LNCaP clone FGC (cell line): ENCODE measurements around the gene STK35.

Experiments used
- DNase-seq: peaks from one replicate; pipeline ENCODE4 v3.0.0-alpha.2; 2011; ENCODE audit warnings: low read depth
- H3K4me3 ChIP-seq: 2 replicates; pipeline ENCODE4 v1.5.1; 2011; ENCODE audit warnings: mild to moderate bottlenecking, low read depth, low read length, control low read depth
- TF ChIP-seq, protein P1 (sequence below): IDR thresholded peaks from 2 replicates; pipeline ENCODE4 v1.5.1; 2012; ENCODE audit warnings: mild to moderate bottlenecking; ENCODE audit not compliant: control insufficient read depth, insufficient read depth; ENCODE audit errors: extremely low read depth

STK35 gene

DNA sequence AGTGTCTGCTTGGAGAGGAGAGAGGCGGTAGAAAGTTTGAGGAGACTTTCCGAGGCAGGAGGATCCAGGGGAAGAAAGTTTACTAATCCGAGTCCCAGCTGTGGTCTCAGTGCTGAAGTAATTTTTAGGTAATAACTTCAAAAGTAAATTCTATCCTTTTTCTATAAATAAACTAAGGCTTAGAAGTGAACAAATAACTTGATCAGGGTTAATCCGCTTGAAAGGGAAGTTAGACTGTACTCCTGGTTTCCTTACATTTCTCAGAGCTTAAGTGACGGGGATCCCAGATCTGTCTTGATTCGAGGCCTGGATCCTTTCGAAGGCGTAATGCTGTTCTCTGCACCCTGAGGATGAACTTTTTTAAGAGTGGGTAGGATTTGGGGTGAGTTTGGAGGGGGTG, 2.6 kb downstream of the STK35 start:
- no peak for DNase-seq
- TF ChIP-seq, protein P1, sequence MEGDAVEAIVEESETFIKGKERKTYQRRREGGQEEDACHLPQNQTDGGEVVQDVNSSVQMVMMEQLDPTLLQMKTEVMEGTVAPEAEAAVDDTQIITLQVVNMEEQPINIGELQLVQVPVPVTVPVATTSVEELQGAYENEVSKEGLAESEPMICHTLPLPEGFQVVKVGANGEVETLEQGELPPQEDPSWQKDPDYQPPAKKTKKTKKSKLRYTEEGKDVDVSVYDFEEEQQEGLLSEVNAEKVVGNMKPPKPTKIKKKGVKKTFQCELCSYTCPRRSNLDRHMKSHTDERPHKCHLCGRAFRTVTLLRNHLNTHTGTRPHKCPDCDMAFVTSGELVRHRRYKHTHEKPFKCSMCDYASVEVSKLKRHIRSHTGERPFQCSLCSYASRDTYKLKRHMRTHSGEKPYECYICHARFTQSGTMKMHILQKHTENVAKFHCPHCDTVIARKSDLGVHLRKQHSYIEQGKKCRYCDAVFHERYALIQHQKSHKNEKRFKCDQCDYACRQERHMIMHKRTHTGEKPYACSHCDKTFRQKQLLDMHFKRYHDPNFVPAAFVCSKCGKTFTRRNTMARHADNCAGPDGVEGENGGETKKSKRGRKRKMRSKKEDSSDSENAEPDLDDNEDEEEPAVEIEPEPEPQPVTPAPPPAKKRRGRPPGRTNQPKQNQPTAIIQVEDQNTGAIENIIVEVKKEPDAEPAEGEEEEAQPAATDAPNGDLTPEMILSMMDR, result no peak
- peak overlapping the region; percentile 90 for H3K4me3 ChIP-seq

DNA sequence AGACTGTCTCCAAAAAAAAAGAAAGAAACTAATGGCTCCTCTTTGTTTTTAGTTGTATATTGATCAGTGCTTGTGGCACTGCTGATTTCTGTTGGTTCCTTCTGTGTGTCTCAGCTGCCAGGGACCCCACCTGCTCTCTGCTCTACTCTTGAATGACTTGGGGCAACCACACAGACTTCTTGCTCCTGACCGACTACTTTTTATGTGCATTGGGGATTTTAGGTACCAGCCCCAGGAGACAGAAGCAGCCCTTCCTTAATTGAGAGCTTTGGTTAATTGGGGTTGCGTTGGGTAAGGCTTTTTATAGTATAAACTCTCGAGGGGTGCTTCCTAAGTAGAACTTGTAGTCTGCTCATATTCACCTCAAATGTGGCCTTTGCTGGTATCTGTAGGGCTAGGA, 6.9 kb downstream of the STK35 start:
- no peak for DNase-seq
- TF ChIP-seq, protein P1, result no peak
- H3K4me3 ChIP-seq, result no peak overlapping the region

GRCh38 chr20:2108987-2109386, 7.4 kb downstream of the STK35 start:
- DNase-seq, result no peak
- H3K4me3 ChIP-seq, result no peak overlapping the region
- TF ChIP-seq, protein P1, result no peak

- no peak for DNase-seq
- TF ChIP-seq, protein P1, result no peak
- H3K4me3 ChIP-seq, result no peak overlapping the region
Observed at GRCh38 chr20:2109425-2110210, 8.0 kb downstream of the STK35 start.

- H3K4me3 ChIP-seq, result no peak overlapping the region
- TF ChIP-seq, protein P1, result no peak
- no peak for DNase-seq
Observed at GRCh38 chr20:2112910-2113309, 11.3 kb downstream of the STK35 start.

DNA sequence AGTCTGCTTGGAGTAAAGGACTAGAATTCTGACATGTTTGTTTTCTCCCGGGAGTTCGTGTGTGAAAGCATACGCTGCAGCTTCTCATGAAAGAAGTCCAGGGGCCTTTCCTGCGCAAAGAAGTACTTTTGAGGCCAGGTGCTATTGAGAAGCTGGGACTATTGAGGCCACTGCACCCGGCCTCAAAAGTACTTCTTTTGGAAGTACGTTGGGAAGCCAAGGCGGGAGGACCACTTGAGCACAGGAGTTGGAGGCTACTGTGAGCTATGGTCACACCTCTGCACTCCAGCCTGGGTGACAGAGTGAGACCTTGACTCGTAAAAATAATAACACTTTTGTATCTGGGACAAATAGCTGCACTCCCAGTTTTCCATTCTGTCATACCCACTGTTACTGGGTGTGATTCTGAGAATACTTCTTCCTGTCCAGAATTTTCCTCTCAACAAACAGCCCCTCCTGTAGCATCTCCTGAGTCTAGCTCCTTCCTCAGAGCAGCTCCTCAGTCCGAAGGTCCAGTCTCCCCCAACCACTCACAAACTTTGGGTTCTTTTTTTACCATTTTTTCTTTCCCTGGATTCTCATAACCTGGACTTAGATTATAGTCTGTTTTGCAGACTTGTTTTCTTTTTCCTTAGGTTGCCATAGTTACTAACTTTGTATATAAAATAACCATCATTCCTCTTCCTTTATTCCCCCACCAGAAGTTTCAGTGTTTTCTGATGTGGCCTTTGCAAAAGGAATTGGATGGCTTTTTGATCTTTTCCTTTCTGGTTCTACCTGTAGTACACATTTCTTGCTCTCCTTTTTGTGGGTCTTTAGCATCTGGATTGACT, 12.7 kb downstream of the STK35 start:
- TF ChIP-seq, protein P1, result no peak
- H3K4me3 ChIP-seq, result no peak overlapping the region
- DNase-seq, result no peak
